CD4-positive, alpha-beta T cell (primary cell): ENCODE results near the gene PLEKHA7. TPM values are rescaled to one million over a fixed set of nuclear protein-coding genes. Genes with fewer than 3 reads are reported as not detected.
"Not testable (repeated sequence)": the region's sequence is repeated elsewhere in the genome, so short reads cannot be mapped to it uniquely, and the experiment has no call there.

Source experiments
- ATAC-seq: fragments of 200-7000 bp; cut with Tn5 transposase; one replicate; pipeline ENCODE4 v1.10.0; 2022; ENCODE audit warnings: mild to moderate bottlenecking; ENCODE audit not compliant: poor library complexity
- CTCF ChIA-PET: fragments of 350-600 bp; sonication (Branson Sonifier 250); formaldehyde crosslinking; loops from one replicate; lab custom pipeline; 2021; ENCODE audit warnings: antibody characterized with exemption, inconsistent platforms; lab: Charles Lee
- POLR2A ChIA-PET: fragments of 350-600 bp; sonication (Branson Sonifier 250); formaldehyde crosslinking; loops from one replicate; lab custom pipeline; 2021; ENCODE audit warnings: antibody characterized with exemption, inconsistent platforms; lab: Charles Lee
- DNase-seq, 14 experiments: peaks; one replicate each; pipeline ENCODE4 v3.0.0-alpha.2; 2013 to 2020; ENCODE audit warnings: mixed read lengths in 2 of 14
- H3K27ac ChIP-seq, 2 donors: one replicate each; pipeline versions ENCODE4 v1.5.1 to v1.7.0; 2013; ENCODE audit warnings: low read length in 2 of 2, low read depth in 1 of 2, mild to moderate bottlenecking in 1 of 2
- H3K27me3 ChIP-seq, 2 experiments: 1 replicate in 1 of 2; 2 replicates in 1 of 2; pipeline versions ENCODE4 v1.6.1 to v1.7.0; 2013; ENCODE audit warnings: low read length in 2 of 2, control low read depth in 1 of 2, mild to moderate bottlenecking in 1 of 2, moderate library complexity in 1 of 2; ENCODE audit not compliant: insufficient read depth in 2 of 2, control insufficient read depth in 1 of 2
- H3K36me3 ChIP-seq: one replicate; pipeline ENCODE4 v1.6.1; 2013; ENCODE audit warnings: low read length, control low read depth; ENCODE audit not compliant: insufficient read depth
- H3K4me1 ChIP-seq: one replicate; pipeline ENCODE4 v1.6.1; 2013; ENCODE audit warnings: low read length, control low read depth; ENCODE audit not compliant: insufficient read depth
- H3K4me3 ChIP-seq: one replicate; pipeline ENCODE4 v1.5.1; 2013; ENCODE audit warnings: mild to moderate bottlenecking, low read length, moderate library complexity
- H3K9me3 ChIP-seq, 2 experiments: 1 replicate in 1 of 2; 2 replicates in 1 of 2; pipeline versions ENCODE4 v1.6.1 to v1.7.0; 2013; ENCODE audit warnings: low read length in 2 of 2, mild to moderate bottlenecking in 2 of 2, control low read depth in 1 of 2, moderate library complexity in 1 of 2; ENCODE audit not compliant: control insufficient read depth in 1 of 2, insufficient read depth in 1 of 2
- H3K27ac Mint-ChIP-seq: one replicate; pipeline ENCODE4 v1.8.0; 2020; ENCODE audit warnings: mixed read lengths
- H3K27me3 Mint-ChIP-seq: one replicate; pipeline ENCODE4 v1.8.0; 2021; ENCODE audit warnings: mixed read lengths
- H3K36me3 Mint-ChIP-seq: one replicate; pipeline ENCODE4 v1.8.0; 2021; ENCODE audit warnings: low read depth, mixed read lengths
- H3K4me1 Mint-ChIP-seq: one replicate; pipeline ENCODE4 v1.8.0; 2021; ENCODE audit warnings: low read depth, mixed read lengths
- H3K4me3 Mint-ChIP-seq: one replicate; pipeline ENCODE4 v1.8.0; 2020; ENCODE audit warnings: mild to moderate bottlenecking, mixed read lengths
- H3K9me3 Mint-ChIP-seq: one replicate; pipeline ENCODE4 v1.8.0; 2020; ENCODE audit warnings: mixed read lengths
- CTCF ChIP-seq: fragments of 200-600 bp; IDR thresholded peaks from one replicate; pipeline ENCODE4 v1.8.0; 2022; ENCODE audit warnings: antibody characterized with exemption, mild to moderate bottlenecking
- intact Hi-C, 2 experiments: fragments of 100-400 bp; cut with DNase I in 1 of 2; cut with micrococcal nuclease in 1 of 2; formaldehyde crosslinking; loops; one replicate each; pipeline versions ENCODE4 v1.15.1 to v1.9.0; 2023 to 2025; cut with DNase I, micrococcal nuclease
- total RNA-seq, 174 experiments: library from RNA in 2 of 174; stranded (reverse) in 2 of 174; gene quantifications; one replicate each; pipeline ENCODE4 v1.2.3 and lab custom pipeline; 2021 to 2026

The PLEKHA7 gene
- total RNA-seq, 2 experiments from 2014 or later, result 4.5 to 4.8 TPM

- Histone ChIP-seq H3K4me3 (no peak overlapping the region), H3K27ac (no peak overlapping the region), H3K9me3 (no peaks in the 10 kb centered on the region), H3K36me3 (no peaks in the 10 kb centered on the region), H3K27me3 (no peaks in the 10 kb centered on the region), H3K4me1 (no peaks in the 10 kb centered on the region)
- ATAC-seq, result no peak
- Mint-ChIP-seq H3K4me1 (no peaks in the 10 kb centered on the region), H3K27me3 (no peaks in the 10 kb centered on the region), H3K36me3 (no peaks in the 10 kb centered on the region), H3K27ac (no peak overlapping the region), H3K9me3 (no peaks in the 10 kb centered on the region), H3K4me3 (no peak overlapping the region)
- ChIA-PET CTCF (no interaction called here), POLR2A (no interaction called here)
- intact Hi-C loops, result no loop called here
- no peak for TF ChIP-seq CTCF
- no peak for DNase-seq
Measured at GRCh38 chr11:16911186-16911585, 103.0 kb downstream of the PLEKHA7 start.

DNA sequence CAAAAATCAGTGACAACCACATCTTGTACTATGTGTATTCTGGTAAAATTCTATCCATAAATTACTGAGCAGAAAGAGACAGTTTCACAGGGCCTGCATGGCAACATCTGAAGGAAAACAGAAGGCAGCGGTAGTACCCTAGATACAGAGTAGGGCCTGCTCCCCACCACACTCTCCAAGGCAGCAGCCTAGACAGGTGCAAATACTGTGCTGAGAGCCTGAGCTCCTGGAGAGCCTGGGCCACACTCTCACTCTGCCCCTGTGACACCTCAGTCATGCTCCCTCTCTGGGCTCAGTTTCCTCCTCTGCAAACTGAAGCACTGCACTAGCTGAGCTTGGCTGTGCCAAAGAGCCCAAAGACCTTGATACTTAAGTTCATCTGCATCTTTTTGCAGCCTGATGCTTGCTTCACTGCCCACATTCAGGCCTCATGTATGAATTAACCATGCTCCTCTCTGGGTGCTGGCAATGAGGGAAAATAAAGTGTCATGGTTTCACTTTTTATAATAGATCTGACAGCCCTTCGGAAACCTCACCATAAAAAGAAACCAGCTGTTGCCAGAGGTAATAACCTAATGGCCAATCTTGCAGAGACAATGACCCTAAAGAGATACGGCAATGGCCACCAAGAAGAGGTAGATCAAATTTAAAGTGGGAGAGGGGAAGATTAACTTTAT lies 104.7 kb downstream of the PLEKHA7 start:
- H3K27ac Mint-ChIP-seq, result no peak overlapping the region
- intact Hi-C loops, result no loop called here
- no peak for TF ChIP-seq CTCF
- H3K4me3 ChIP-seq, result no peak overlapping the region
- ChIA-PET CTCF (no interaction called here), POLR2A (no interaction called here)
- no peaks in the 10 kb centered on the region for H3K36me3 Mint-ChIP-seq
- ATAC-seq, result no peak
- no peak overlapping the region for H3K27ac ChIP-seq
- no peaks in the 10 kb centered on the region for H3K4me1 ChIP-seq
- no peak for DNase-seq
- no peaks in the 10 kb centered on the region for H3K27me3 Mint-ChIP-seq
- H3K4me1 Mint-ChIP-seq, result no peaks in the 10 kb centered on the region
- H3K9me3 Mint-ChIP-seq, result no peaks in the 10 kb centered on the region
- no peak overlapping the region for H3K4me3 Mint-ChIP-seq
- H3K9me3 ChIP-seq, result no peaks in the 10 kb centered on the region
- H3K27me3 ChIP-seq, result no peaks in the 10 kb centered on the region
- H3K36me3 ChIP-seq, result no peaks in the 10 kb centered on the region

DNA sequence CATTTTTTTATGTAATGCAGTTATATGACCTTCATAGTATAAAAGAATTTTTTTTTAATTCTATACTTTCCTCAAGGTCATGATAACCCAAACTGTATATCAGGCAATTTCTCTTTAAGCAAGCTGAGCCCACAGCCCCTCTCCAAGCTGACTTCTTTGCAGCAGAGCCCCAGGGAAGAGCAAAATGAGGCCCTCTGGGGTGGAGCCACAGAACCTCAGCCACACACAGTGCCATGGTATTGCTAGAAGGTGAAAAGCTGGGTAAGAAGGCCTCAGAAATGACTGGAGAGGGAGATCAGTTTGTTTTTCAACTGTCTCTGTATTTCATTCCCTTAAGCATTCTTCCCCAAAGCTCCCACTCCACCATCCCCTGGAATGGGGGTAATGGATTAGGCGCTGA lies 108.8 kb downstream of the PLEKHA7 start:
- no peak overlapping the region for H3K4me3 ChIP-seq
- H3K9me3 Mint-ChIP-seq, result no peaks in the 10 kb centered on the region
- no peaks in the 10 kb centered on the region for H3K36me3 Mint-ChIP-seq
- TF ChIP-seq CTCF, result no peak
- ChIA-PET POLR2A (no interaction called here), CTCF (no interaction called here)
- H3K4me1 Mint-ChIP-seq, result peaks cover 4% of the 10 kb centered on the region
- no peaks in the 10 kb centered on the region for H3K36me3 ChIP-seq
- H3K4me1 ChIP-seq, result no peaks in the 10 kb centered on the region
- ATAC-seq (no peak), DNase-seq (no peak)
- H3K27me3 ChIP-seq, result no peaks in the 10 kb centered on the region
- no peak overlapping the region for H3K4me3 Mint-ChIP-seq
- H3K27ac Mint-ChIP-seq, result no peak overlapping the region
- H3K27me3 Mint-ChIP-seq, result no peaks in the 10 kb centered on the region
- H3K9me3 ChIP-seq, result no peaks in the 10 kb centered on the region
- H3K27ac ChIP-seq, result no peak overlapping the region
- intact Hi-C loops, result no loop called here

DNA sequence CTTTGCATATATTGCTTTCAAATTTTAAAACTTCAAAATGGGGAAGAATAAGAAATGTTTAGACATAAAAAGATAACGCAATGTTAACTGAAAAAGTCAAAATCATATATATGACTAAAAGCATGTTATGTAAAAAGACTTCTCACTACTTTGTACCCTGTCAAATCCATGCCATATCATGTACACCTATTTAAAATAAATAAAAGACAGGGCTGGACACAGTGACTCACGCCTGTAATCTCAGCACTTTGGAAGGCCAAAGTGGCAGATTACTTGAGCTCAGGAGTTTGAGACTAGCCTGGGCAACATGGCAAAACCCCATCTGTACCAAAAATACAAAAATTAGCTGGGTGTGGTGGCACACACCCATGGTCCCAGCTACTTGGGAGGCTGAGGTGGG lies 109.5 kb downstream of the PLEKHA7 start:
- H3K27ac Mint-ChIP-seq, H3K4me1 ChIP-seq: not testable (repeated sequence)

More for the DNA sequence above, 109.5 kb downstream of the PLEKHA7 start:
- POLR2A ChIA-PET, DNase-seq, H3K27me3 Mint-ChIP-seq, intact Hi-C loops, H3K36me3 Mint-ChIP-seq, H3K4me3 Mint-ChIP-seq, H3K27ac ChIP-seq, H3K9me3 ChIP-seq, ATAC-seq, H3K36me3 ChIP-seq, H3K4me3 ChIP-seq, H3K27me3 ChIP-seq, CTCF ChIA-PET, H3K9me3 Mint-ChIP-seq, H3K4me1 Mint-ChIP-seq: not testable (repeated sequence)
